GM18507 (cell line): ENCODE measurements around the gene KCNE1.
"Not testable (repeated sequence)": the region's sequence is repeated elsewhere in the genome, so short reads cannot be mapped to it uniquely, and the experiment has no call there.

Experiments used
- DNase-seq: peaks from one replicate; pipeline ENCODE4 v3.0.0; 2011; ENCODE audit warnings: low read depth; ENCODE audit not compliant: insufficient read length; ENCODE audit errors: extremely low spot score
- FAIRE-seq: peaks from 2 replicates; lab custom pipeline; 2011; peaks lifted over from hg19 to GRCh38; lab: Jason Lieb, UNC

Gene KCNE1

DNA sequence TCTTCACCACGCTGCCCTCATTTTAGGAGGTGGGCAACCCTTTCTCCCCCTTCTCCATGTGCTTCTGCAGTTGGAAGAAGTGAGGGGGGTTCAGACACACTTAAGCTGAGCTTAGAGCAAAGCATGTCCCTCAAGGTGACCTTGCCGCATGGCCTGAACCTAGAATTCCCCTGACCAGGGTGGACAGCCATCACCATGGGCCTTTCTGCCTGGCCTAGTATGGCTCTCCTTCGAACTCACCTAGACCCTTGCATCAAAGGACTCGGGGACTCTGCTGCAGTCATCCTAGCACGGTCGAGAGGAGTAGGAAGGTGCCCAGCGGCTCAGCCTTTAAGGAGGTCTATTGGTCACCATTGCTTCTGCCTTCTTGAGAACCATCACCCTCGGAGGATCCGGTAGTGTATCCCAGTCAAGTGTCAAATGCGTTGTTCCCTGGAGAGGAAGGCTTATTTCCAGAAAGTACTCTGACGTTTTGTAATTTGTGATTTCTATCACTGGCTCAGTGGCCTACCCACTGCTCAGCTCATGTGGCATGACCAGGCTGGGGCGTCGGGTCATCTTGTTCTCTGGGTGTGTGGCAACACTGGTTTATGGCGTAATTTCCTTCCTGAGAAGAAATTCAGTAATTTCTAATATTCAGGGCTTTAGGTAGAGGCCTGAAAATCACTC is at the start of gene KCNE1:
KCNE1 (minus strand) TSS at position 424 of the 669 bp plus-strand sequence. CDS start 62,576 bp downstream, outside the sequence.
- FAIRE-seq, result no peak
- DNase-seq, result no peak

DNA sequence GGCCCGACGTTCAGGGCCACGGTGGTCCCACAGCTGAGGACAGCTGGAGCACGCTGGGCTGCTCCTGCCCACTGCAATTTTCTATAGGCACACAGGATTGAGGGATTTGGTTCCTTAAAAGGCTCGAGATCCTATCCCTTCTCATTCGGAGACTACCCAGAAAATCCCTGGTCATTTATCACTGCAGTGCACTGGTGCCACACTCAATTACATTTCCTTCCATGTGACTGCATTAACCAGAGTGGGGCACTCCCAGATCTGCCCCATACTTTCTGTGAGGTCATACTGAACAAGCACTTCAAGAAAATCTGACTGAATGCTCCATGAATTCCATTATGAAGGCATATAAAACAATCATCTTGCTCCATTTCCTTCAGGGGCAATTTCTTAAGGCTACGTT is 49.8 kb upstream of the KCNE1 start:
- DNase-seq, result no peak
- FAIRE-seq, result no peak

DNA sequence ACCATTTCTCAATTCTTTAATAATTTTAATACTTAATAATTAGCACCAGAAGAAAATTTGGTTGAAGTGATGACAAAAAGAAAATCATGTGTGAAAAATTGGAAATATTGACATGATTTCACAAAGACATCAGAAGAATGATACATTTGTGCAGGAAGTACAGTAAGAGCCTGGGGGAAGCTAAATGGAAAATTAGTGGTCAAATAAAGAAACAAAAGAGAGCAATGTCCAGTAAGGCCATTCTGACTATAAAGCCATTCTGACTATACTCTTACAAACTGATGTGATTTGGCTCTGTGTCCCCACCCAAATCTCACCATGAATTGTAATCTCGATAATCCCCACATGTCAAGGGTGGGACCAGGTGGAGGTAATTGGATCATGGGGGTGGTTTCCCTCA is 48.6 kb upstream of the KCNE1 start:
- FAIRE-seq (no peak), DNase-seq (no peak)

DNA sequence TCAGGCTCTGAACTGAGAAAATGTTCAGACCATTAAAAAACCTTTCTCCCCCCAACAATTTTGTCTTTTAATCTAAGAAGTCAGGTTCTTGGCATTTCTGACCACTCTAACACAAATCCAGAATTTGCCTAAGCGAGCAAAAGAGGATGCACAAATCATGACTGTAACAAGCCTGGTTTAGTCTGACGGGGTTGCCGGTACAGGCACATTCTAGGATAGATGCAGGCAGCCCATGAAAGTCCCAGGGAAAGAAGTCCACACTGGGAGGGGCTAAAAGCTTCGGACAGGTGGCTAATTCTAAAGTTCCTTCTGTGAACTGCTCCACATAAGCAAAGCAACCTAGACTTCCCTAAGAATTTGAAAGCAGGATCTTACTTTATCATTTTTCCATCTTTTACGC is 48.0 kb upstream of the KCNE1 start:
- DNase-seq (no peak), FAIRE-seq (no peak)

DNA sequence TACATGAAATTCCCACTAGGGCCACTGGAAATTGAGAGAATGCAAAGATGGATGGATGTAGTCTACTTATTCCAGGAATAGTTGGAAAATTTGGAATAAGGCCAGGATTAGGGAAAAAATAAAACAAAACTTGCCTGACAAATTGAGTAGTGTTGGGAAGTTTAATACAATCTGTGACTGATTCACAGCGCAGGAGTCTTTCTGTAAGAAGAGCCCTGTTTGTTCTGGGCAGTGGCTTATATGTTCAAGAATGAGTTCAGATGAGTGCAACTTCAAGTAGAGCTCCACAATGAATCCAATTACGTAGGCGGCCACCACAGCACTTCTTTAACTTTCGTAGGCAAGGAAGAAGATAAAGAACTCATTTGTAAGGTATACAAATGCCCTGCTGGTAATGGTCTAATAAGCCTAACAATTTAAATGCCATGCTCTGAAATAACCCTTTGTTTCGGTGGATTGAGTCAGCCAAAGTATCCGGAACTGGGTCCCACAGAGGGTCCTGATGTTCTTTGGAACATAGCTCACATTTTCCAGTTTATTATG is 47.1 kb upstream of the KCNE1 start:
- no peak for DNase-seq
- no peak for FAIRE-seq

DNA sequence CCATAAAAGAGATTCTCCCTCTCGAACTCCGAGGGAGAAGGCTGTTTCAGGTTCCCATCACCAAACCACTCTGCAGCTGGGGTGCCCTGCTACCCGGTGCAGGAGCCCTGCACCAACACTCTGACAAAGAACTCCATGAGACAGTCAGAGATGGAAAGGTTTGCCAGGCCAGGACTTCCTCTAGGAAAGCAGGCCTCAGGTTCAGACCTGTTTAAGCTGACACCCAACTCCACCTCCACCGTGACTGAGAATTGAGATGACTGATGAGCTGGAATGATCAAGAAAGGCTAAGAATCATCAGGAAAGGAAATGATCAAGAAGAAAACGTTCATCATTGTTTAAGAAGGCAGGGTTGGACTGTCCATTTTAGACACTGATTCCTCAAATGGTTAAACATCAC is 46.2 kb upstream of the KCNE1 start:
- FAIRE-seq, result no peak
- DNase-seq, result no peak

DNA sequence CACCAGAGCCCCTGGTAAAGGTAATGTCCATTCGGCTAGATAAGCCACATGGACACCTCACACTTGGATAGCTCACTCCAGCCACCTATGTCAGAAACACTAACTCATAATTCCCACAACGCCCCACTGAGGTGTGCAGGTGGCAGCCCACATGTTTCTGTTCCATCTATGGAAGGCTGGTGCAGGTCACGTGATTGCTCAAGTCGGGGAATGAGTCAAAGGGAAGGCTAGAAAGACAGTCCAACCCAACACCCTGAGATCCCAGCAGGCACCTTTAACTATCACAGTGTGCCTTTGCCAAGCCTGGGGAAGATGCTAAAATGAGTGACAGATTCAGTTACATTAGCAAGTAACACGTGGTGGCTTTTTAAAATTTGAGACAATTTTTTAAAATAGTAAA is 45.3 kb upstream of the KCNE1 start:
- no peak for FAIRE-seq

DNA sequence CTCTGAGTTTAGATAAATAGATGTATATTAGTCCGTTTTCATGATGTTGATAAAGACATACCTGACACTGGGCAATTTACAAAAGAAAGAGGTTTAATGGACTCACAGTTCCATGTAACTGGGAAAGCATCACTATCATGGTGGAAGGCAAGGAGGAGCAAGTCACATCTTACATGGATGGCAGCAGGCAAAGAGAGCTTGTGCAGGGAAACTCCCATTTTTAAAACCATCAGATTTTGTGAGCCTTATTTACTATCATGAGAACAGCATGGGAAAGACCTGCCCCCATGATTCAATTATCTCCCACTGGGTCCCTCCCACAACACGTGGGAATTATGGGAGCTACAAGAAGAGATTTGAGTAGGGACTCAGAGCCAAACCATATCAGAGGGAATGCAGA is 42.7 kb upstream of the KCNE1 start:
- not testable (repeated sequence) for DNase-seq

More for the DNA sequence above, 45.3 kb upstream of the KCNE1 start:
- no peak for DNase-seq

DNA sequence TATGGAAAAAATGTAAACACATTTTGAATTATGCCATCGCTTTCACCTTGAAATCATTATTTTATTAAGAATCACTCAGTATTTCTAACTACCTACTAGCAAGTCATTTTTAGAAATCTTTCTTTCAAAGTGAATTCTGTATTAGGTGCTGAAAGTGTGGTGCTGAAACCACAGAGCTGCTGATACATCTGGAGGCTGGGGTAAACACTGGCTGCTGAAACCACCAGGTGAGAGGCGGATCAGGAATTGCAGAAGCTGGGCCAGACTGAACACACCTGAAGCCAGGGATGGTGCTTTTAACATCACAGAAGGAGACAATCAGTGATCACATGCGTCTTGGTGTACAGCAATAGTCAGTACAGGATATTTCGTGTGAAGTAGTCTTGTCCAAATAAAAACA is 42.2 kb upstream of the KCNE1 start:
- FAIRE-seq (no peak), DNase-seq (no peak)

More for the DNA sequence above, 42.7 kb upstream of the KCNE1 start:
- FAIRE-seq, result not testable (repeated sequence)

DNA sequence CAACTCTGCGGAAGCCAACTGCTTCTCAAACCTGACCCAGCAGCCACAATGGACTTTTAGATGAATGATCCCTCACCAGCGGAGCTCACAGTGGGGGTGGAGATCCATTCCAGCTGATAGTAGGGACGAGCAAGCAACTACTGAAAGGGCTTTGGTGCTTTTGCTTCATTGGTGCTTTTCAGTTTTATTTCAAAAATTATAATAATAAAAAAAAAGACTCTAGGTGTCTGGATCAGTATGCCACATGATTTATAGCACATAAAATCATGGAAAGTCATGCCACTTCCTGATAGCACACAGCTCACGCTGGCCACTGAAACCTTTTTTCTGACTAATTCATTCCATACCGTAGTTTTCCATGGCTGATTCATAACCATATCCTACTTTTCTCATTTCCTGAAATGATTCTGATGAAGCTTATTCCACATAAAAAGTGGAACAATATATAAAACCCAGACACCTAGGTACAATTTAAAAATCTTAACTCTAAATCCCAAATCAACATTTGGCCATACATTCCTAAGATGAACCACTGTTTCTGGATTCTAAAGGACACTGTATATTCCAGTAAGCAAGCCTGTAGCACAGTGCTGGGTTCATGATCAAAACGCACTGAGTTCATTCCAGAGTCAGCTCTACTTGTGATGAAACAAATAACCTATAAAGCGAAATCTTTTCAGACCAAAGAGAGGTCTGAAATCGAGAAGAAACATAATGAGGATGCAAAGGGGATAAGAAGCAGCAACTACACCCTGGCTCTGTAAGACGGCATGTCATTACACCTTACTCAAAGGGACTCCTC is 41.3 kb upstream of the KCNE1 start:
- DNase-seq (no peak), FAIRE-seq (no peak)

DNA sequence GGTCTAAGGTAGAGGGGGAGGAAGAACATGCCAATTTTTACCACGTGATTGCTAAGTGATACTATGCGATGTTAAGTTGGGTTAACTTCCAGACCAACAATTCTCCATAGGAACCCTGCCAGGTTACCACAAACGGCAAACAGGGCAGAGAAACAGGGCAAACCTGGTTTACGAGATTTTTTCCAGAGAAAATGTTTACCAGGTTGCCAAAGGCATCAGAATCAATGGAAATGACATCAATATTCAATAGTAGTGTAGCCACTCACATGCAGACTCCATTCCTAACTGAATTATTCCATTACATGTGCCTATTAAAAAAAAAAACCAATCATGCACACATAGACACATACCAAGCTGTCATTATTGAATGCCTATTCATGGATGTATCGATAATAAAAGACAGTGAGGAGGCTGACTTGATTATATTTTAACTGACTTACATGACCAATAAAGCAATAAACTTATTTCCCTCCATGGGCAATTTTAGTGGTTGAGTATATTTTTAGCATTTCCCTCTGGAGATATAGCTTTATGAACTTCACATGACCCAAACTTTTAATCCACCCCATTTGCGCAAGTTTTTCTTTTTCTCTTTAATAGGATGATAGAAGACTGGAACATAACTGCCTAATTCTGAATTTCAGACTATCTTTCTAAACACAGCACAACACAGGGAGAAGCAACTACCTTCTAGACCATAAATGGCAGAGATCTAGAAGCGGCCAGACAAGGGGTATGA is 40.5 kb upstream of the KCNE1 start:
- DNase-seq, result no peak

DNA sequence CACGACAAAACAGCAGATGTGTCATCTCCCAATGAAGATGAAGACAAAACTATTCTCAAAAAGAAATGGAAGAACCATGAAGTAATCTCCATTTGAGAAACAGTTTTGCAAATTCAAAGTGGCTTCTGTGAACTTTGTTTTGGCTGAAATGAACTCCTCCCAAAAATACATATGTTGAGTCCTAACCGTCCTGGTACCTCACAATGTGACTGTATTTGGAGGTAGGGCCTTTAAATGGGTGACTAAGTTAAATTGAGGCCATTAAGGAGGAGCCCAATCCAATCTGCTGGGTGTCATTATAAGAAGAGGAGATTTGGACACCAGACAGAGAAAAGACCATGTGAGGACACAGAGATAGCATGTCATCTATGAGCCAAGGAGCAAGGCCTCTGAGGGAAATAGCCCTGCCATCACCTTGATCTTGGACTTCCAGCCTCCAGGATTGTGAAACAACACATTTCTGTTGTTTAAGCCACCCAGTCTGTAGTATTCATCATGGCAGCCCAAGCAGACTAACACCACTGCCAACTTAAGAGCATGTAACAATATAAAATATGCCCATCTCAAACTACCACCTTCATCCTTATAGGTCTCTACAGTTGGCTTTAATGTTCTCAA is 38.3 kb upstream of the KCNE1 start:
- FAIRE-seq (no peak), DNase-seq (no peak)

More for the DNA sequence above, 40.5 kb upstream of the KCNE1 start:
- FAIRE-seq, result no peak

DNA sequence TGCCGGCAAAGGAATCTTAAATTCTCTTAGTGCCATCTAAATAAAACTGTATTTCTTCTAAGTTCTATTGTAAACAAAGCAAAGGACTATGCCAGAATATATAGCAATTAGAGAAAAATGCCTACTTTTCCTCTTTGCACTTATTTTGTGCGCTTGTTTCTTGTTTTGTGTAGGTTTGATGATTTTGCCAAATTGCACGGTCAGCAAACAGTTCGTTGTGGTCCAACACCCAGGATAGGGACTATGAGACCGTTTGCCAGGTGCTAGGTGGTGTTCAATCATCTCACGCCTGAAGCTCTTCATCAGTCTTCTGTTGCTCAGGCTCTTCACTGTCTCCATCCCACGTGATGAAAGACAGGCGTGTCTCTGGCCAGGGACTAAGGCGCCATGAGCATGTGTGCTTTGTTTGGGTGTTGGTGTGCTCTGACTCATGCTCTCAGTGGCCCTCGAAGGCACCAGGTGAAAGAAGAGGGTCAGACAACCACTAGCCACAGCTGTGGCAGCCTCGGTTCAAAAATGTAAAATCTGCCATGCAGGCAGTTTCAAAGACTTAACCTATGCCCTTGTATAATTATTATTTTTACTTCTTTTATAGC is 36.9 kb upstream of the KCNE1 start:
- no peak for DNase-seq
- no peak for FAIRE-seq

DNA sequence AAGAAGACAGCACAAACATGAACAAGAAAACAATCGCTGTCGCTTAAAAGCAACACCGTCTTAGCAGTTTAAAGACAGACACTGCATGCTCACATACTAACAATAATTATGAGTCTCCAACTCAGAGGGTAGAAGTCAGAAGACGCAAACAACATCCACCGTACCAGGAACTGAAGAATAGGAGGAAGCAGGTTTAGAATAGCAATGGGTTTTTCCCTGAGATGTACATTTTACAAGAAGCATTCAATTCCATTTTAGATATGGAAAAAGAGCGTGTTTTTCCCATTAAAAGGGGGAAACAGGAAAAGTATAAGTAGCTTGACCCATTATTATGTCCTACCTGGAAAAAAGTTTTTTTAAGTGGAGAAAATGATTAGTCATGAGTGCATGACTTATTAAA is 34.5 kb upstream of the KCNE1 start:
- no peak for DNase-seq
- peak; percentile 5 for FAIRE-seq

DNA sequence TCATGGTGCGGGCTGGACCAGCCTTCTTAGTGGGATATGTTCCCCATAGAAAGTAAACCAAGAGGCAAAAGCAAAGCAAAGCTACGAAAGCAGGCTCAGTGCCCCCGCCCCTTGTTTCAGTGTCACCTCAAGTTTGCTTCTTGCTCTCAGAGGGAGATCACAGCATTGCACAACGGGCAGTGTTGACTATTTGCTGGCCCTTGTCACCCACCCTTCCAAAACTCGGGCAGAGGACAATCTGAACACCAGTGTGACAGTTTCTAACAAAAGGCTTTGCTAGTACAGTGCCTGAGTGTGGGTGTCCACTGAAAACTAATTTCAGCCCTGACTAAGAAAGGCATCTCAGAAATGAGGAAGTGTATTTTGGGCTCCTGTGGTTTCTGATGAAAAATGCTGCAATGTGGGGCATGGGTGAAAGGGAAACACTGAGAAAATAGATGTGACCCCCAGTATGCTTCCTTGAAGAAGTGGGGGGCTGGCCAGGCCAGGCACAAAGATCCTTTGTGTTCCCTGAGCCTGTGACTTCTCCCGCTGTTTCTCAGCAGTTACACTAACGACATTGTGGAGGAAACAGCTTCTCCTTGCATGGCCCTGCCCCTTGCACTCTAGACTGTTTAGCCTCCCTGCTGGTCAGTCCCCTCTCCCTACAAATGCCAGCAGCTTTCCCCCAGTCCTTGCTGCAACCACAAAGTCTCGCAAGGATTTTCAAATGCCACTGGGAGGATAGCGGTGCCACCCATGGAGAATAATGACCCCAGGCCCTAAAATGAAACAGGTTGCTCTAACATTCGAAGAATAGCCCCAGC is 33.3 kb upstream of the KCNE1 start:
- FAIRE-seq (peak; percentile 81), DNase-seq (peak; percentile 58)

DNA sequence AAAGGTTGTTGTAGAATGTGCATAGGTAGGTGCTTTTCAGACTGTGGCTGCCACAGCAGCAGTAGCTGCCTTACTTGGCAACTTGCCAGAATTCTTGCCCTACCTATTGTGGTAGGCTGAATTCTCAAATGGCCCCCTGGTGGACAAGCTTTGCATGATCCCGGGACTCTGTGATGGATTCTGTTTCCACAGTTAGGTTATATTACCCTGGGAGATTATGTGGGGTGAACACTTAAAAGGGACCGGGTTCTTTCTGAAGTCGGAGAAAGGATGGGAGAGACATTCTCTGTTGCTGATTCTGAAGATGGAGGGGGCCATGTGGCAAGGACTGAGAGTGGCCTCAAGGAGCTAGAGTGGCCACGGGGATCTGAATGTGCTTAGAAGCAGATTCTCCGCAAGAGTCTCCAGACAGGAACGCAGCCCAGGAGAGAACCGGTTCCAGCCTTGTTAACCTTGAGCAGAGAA is 32.1 kb upstream of the KCNE1 start:
- FAIRE-seq (peak; percentile 67), DNase-seq (no peak)

DNA sequence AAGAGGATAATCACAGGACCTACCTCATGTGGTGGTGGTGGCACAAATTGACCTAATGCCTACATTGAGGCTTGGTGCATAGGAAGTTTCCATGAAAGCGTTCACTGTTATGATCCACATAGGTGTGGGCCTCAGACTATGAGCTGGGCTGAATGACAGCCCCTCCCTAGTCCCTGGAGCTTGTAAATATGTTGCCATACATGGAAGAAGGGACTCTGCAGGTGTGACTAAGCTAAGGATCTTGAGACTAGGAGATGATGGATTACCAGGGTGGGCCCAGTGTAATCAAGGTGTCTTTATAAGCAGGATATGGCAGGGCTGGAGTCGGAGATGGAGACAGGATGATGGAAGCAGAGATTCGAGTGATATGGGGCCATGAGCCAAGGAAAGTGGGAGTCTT is 31.0 kb upstream of the KCNE1 start:
- DNase-seq (no peak), FAIRE-seq (no peak)

DNA sequence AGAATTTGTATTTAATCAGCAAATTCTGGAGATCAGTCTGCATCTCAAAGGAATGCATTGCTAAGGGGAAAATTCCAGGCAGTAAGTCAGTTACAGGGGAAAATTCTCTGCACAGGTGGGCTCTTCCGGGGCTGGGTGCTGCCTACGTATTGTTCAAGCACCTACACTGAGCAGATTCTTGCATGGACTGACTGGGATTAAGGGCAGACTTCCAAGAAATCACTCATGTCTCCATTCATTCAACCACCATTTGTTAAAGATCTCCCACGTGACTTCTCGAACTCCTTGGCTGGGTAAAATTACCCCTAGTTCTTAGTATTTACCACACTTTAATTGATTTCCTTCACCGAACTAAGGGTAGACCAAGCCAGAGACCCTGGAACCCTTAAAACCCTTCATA is 28.2 kb upstream of the KCNE1 start:
- DNase-seq (no peak), FAIRE-seq (no peak)
